Spleen (tissue), 11 donors: ENCODE measurements around the gene SETD1A. TPM values are rescaled to one million over a fixed set of nuclear protein-coding genes. Genes with fewer than 3 reads are reported as not detected.
A peak's percentile ranks its signal among the peaks of the same experiment; 100 is the strongest.

Experiments used
- DNase-seq: peaks from one replicate; pipeline ENCODE4 v3.0.0-alpha.2; 2020
- H3K27ac ChIP-seq, 8 donors: fragments of 200-600 bp; sonication (generic) in 7 of 8; 1 replicate in 4 of 8; 2 replicates in 4 of 8; pipeline versions ENCODE4 v1.5.0 to v1.8.0; 2016 to 2021; ENCODE audit warnings: inconsistent platforms in 4 of 8, mild to moderate bottlenecking in 4 of 8, moderate library complexity in 1 of 8
- H3K27me3 ChIP-seq, 7 donors: fragments of 200-600 bp; sonication (generic) in 6 of 7; replicated peaks in 1 of 7; 1 replicate in 4 of 7; 2 replicates in 3 of 7; pipeline versions ENCODE4 v1.5.0 to v1.8.0; 2016 to 2021; ENCODE audit warnings: inconsistent platforms in 3 of 7, mild to moderate bottlenecking in 1 of 7
- H3K36me3 ChIP-seq, 6 donors: fragments of 200-600 bp; sonication (generic) in 5 of 6; 1 replicate in 4 of 6; 2 replicates in 2 of 6; pipeline versions ENCODE4 v1.5.0 to v1.8.0; 2016 to 2021; ENCODE audit warnings: inconsistent platforms in 2 of 6
- H3K4me1 ChIP-seq, 6 donors: fragments of 200-600 bp; sonication (generic) in 5 of 6; 1 replicate in 3 of 6; 2 replicates in 3 of 6; pipeline versions ENCODE4 v1.5.0 to v1.8.0; 2016 to 2021; ENCODE audit warnings: inconsistent platforms in 3 of 6
- H3K4me3 ChIP-seq, 8 donors: fragments of 200-600 bp; sonication (generic) in 7 of 8; 1 replicate in 4 of 8; 2 replicates in 4 of 8; pipeline versions ENCODE4 v1.5.0 to v1.8.0; 2016 to 2021; ENCODE audit warnings: inconsistent platforms in 4 of 8, mild to moderate bottlenecking in 4 of 8, moderate library complexity in 2 of 8
- H3K9me3 ChIP-seq, 8 donors: fragments of 200-600 bp; sonication (generic) in 7 of 8; 1 replicate in 4 of 8; 2 replicates in 4 of 8; pipeline versions ENCODE4 v1.5.0 to v1.8.0; 2016 to 2021; ENCODE audit warnings: inconsistent platforms in 4 of 8
- CTCF ChIP-seq, 11 experiments: fragments of 200-600 bp in 7 of 11; fragments of 450-650 bp in 4 of 11; sonication (generic) in 4 of 11; IDR thresholded peaks in 8 of 11; conservative IDR thresholded peaks in 3 of 11; 1 replicate in 7 of 11; 2 replicates in 4 of 11; pipeline versions ENCODE4 v1.4.0 to v1.8.0; 2016 to 2021; ENCODE audit warnings: antibody characterized with exemption in 11 of 11, inconsistent platforms in 4 of 11, mild to moderate bottlenecking in 1 of 11
- POLR2A ChIP-seq, 3 donors: fragments of 450-650 bp; IDR thresholded peaks; one replicate each; pipeline ENCODE4 v1.5.1; 2017; ENCODE audit warnings: antibody characterized with exemption in 3 of 3, mild to moderate bottlenecking in 1 of 3
- POLR2AphosphoS5 ChIP-seq, 3 donors: sonication (generic); formaldehyde crosslinking; IDR thresholded peaks; one replicate each; pipeline ENCODE4 v1.5.1; 2017; ENCODE audit warnings: antibody characterized with exemption in 3 of 3
- WGBS, 5 donors: extraction: QIAGEN DNeasy Blood & Tissue Kit in 3 of 5; methylation state at CpG; one replicate each; pipeline versions ENCODE4 v1.1.5 to v1.1.7; 2013 to 2018; 5-methylcytosine and 5-hydroxymethylcytosine counted together
- intact Hi-C: fragments of 100-400 bp; cut with DNase I; formaldehyde crosslinking; loops from one replicate; pipeline ENCODE4 v1.15.0; 2023; ENCODE audit warnings: low total_unique reads
- polyA plus RNA-seq, 3 donors: library from polyadenylated mRNA; stranded (reverse); fragments of 200-250 nt; gene quantifications; one replicate each; pipeline ENCODE4 v1.2.1, GENCODE V29; 2013
- total RNA-seq, 7 donors: library from RNA; depleted of rRNA in 3 of 7; stranded (reverse); fragments of >200 nt in 3 of 7; fragmentation: NEBNext Ultra II Directional in 4 of 7; extraction: Animal tissue kit (Norgen Biotek cat#: 25700) in 4 of 7; gene quantifications; one replicate each; pipeline versions ENCODE4 v1.1.0 to v1.2.1, GENCODE V29; 2016 to 2021
- donor health status: healthy with polysubstance abuse.
- donor health status: DM: no; HTN: no; CAD: no; lungs with moderate emphysema.
- donor health status: DM: no; HTN: no; CAD: no.
- donor health status: Bipolar disorder and iron deficiency.
- donor health status: healthy.
- donor health status: DM: no; HTN: no; CAD: no.
- donor health status: DM: yes; HTN: yes; CAD: no.

The SETD1A gene
- total and polyA plus RNA-seq, 10 donors, result 4.8 to 24.9 (median 14.7) TPM

- H3K27ac ChIP-seq, result peak overlapping the region; percentile 49 to 99 (median 96)
Measured at GRCh38 chr16:30921748-30922419, 35.7 kb upstream of the SETD1A start.

GRCh38 chr16:30922420-30922959 lies 35.1 kb upstream of the SETD1A start:
- peaks cover 7 to 45% (median 22%) of the 10 kb centered on the region in 6 donors for H3K4me1 ChIP-seq
- peak; percentile 74 to 87 (median 86) for TF ChIP-seq POLR2AphosphoS5 (IDR thresholded peaks at IDR 0.05)
- TF ChIP-seq CTCF (IDR thresholded peaks at IDR 0.05 in 8 of 11, conservative IDR thresholded peaks at IDR 0.05 in 3 of 11), result peak in 1 of 11 experiments; percentile 5
- TF ChIP-seq POLR2A (IDR thresholded peaks at IDR 0.05), result peak in 1 of 3 donors; percentile 88
- intact Hi-C loops, result no loop called here
- peaks cover 0 to 21% (median 4%) of the 10 kb centered on the region in 6 donors for H3K36me3 ChIP-seq
- DNase-seq, result peak; percentile 100
- H3K4me3 ChIP-seq, result peak overlapping the region; percentile 47 to 95 (median 78)
- no peaks in the 10 kb centered on the region for H3K9me3 ChIP-seq
- no peaks in the 10 kb centered on the region for H3K27me3 ChIP-seq
- H3K27ac ChIP-seq, result peak overlapping the region; percentile 89 to 99 (median 96)
- WGBS, 5 donors, result 0 to 1% (median 0%) methylated on average over 30 to 42 of the region's 42 CpGs

More at GRCh38 chr16:30921748-30922419, 35.7 kb upstream of the SETD1A start:
- TF ChIP-seq CTCF (IDR thresholded peaks at IDR 0.05 in 8 of 11, conservative IDR thresholded peaks at IDR 0.05 in 3 of 11), result peak; percentile 79 to 96 (median 92)
- TF ChIP-seq POLR2A (IDR thresholded peaks at IDR 0.05), result no peak
- TF ChIP-seq POLR2AphosphoS5 (IDR thresholded peaks at IDR 0.05), result peak; percentile 25 to 52 (median 36)
- peak overlapping the region; percentile 47 to 95 (median 78) for H3K4me3 ChIP-seq
- no peaks in the 10 kb centered on the region for H3K9me3 ChIP-seq
- WGBS, 5 donors, result 0 to 1% (median 1%) methylated on average over 31 to 37 of the region's 37 CpGs
- H3K27me3 ChIP-seq, result no peaks in the 10 kb centered on the region
- peak; percentile 96 for DNase-seq
- H3K4me1 ChIP-seq, result peaks cover 7 to 45% (median 22%) of the 10 kb centered on the region in 6 donors
- peaks cover 0 to 15% (median 1%) of the 10 kb centered on the region in 6 donors for H3K36me3 ChIP-seq
- intact Hi-C loops, result loop anchor here (2.0 kb wide), 1 partner anchor 77 kb away; no protein-coding TSS in a partner anchor

GRCh38 chr16:30922960-30923535 lies 34.5 kb upstream of the SETD1A start:
- Histone ChIP-seq H3K9me3 (no peaks in the 10 kb centered on the region), H3K27ac (peak overlapping the region; percentile 89 to 99 (median 96)), H3K36me3 (peaks cover 0 to 26% (median 5%) of the 10 kb centered on the region in 6 donors), H3K4me3 (peak overlapping the region; percentile 47 to 95 (median 78)), H3K27me3 (no peaks in the 10 kb centered on the region), H3K4me1 (peaks cover 7 to 45% (median 22%) of the 10 kb centered on the region in 6 donors)
- WGBS, 5 donors, result 0 to 1% (median 0%) methylated on average over 32 to 33 of the region's 33 CpGs
- peak; percentile 99 for DNase-seq
- TF ChIP-seq POLR2AphosphoS5 (IDR thresholded peaks at IDR 0.05) (peak; percentile 88 to 96 (median 91)), POLR2A (IDR thresholded peaks at IDR 0.05) (peak in 1 of 3 donors; percentile 6), CTCF (IDR thresholded peaks at IDR 0.05 in 8 of 11, conservative IDR thresholded peaks at IDR 0.05 in 3 of 11) (peak in 2 of 11 experiments; percentile 8 to 16)
- intact Hi-C loops, result no loop called here
